Endothelial cell of umbilical vein (primary cell): ENCODE measurements around the gene GABRB2. TPM values are rescaled to one million over a fixed set of nuclear protein-coding genes. Genes with fewer than 3 reads are reported as not detected.

ENCODE experiments used
- BruUV-seq: library from RNA; stranded (reverse); fragments of 400-500 nt; replicated peaks from 2 replicates; lab custom pipeline; 2021; lab: Mats Ljungman, UMichigan
- CTCF ChIA-PET: fragments of 300-600, 350-600 bp; sonication (Branson Sonifier 250); formaldehyde crosslinking; loops from one replicate; lab custom pipeline; 2021; ENCODE audit warnings: antibody characterized with exemption, inconsistent platforms; lab: Charles Lee
- POLR2A ChIA-PET: fragments of 300-600, 350-600 bp; sonication (Branson Sonifier 250); formaldehyde crosslinking; loops from one replicate; lab custom pipeline; 2021; ENCODE audit warnings: antibody characterized with exemption, inconsistent platforms; lab: Charles Lee
- DNase-seq: peaks from one replicate; pipeline ENCODE4 v3.0.0-alpha.2; 2011; ENCODE audit warnings: low read depth, low spot score
- FAIRE-seq: peaks from 2 replicates; lab custom pipeline; 2011; peaks lifted over from hg19 to GRCh38; lab: Jason Lieb, UNC
- H2AFZ ChIP-seq: 2 replicates; pipeline ENCODE4 v1.6.0; 2012; ENCODE audit warnings: low read depth, low read length, control low read depth, inconsistent platforms
- H3K27ac ChIP-seq: 2 replicates; pipeline ENCODE4 v1.5.1; 2011; ENCODE audit warnings: low read depth, mild to moderate bottlenecking, control low read depth, low read length, moderate library complexity; ENCODE audit not compliant: insufficient read depth
- H3K27me3 ChIP-seq, 2 experiments: 2 replicates each; pipeline versions ENCODE4 v1.6.0 to v1.6.1; 2011; ENCODE audit warnings: low read length in 2 of 2, mixed read lengths in 1 of 2; ENCODE audit not compliant: control insufficient read depth in 2 of 2, insufficient read depth in 2 of 2
- H3K36me3 ChIP-seq, 2 experiments: 2 replicates in 1 of 2; 3 replicates in 1 of 2; pipeline ENCODE4 v1.5.1; 2011; ENCODE audit warnings: low read length in 2 of 2, mild to moderate bottlenecking in 1 of 2, moderate library complexity in 1 of 2; ENCODE audit not compliant: control insufficient read depth in 2 of 2, insufficient read depth in 2 of 2; ENCODE audit errors: extremely low read depth in 1 of 2
- H3K4me1 ChIP-seq: 3 replicates; pipeline ENCODE4 v1.5.1; 2011; ENCODE audit warnings: mild to moderate bottlenecking, low read length; ENCODE audit not compliant: control insufficient read depth, insufficient read depth; ENCODE audit errors: extremely low read depth
- H3K4me2 ChIP-seq: 2 replicates; pipeline ENCODE4 v1.6.1; 2011; ENCODE audit warnings: low read length, control low read depth, mixed read lengths; ENCODE audit not compliant: insufficient read depth
- H3K4me3 ChIP-seq, 3 experiments: fragments of 200-600 bp in 1 of 3; sonication (generic), shearing (Covaris generic) in 1 of 3; replicated peaks in 1 of 3; 2 replicates each; pipeline ENCODE4 v1.5.1; 2011 to 2016; ENCODE audit warnings: control low read depth in 3 of 3, low read length in 3 of 3, mild to moderate bottlenecking in 2 of 3, inconsistent platforms in 1 of 3, low read depth in 1 of 3, moderate library complexity in 1 of 3; ENCODE audit not compliant: insufficient read depth in 1 of 3
- H3K79me2 ChIP-seq: 2 replicates; pipeline ENCODE4 v1.6.0; 2012; ENCODE audit warnings: low read length, inconsistent platforms; ENCODE audit not compliant: control insufficient read depth, insufficient read depth
- H3K9ac ChIP-seq: replicated peaks from 2 replicates; pipeline ENCODE3; 2011; ENCODE audit warnings: low read length, control low read depth; ENCODE audit not compliant: insufficient read depth; ENCODE audit errors: extremely low read depth
- H3K9me1 ChIP-seq: replicated peaks from 3 replicates; pipeline ENCODE4 v1.6.0; 2011; ENCODE audit warnings: mild to moderate bottlenecking, low read length; ENCODE audit not compliant: control insufficient read depth, insufficient read depth; ENCODE audit errors: extremely low read depth
- H3K9me3 ChIP-seq: replicated peaks from 2 replicates; pipeline ENCODE4 v1.5.1; 2012; ENCODE audit warnings: low read length, inconsistent platforms; ENCODE audit not compliant: control insufficient read depth, insufficient read depth
- H4K20me1 ChIP-seq: replicated peaks from 2 replicates; pipeline ENCODE3; 2011; ENCODE audit warnings: mild to moderate bottlenecking, low read length; ENCODE audit not compliant: control insufficient read depth, insufficient read depth; ENCODE audit errors: extremely low read depth
- EZH2 ChIP-seq: IDR thresholded peaks from 2 replicates; pipeline ENCODE4 v1.6.1; 2012; ENCODE audit warnings: borderline replicate concordance, low read depth, mild to moderate bottlenecking, moderate library complexity, low read length, inconsistent platforms; ENCODE audit not compliant: severe bottlenecking
- FOS ChIP-seq: IDR thresholded peaks from 2 replicates; pipeline ENCODE4 v1.6.1; 2011; ENCODE audit warnings: mild to moderate bottlenecking, low read length, moderate library complexity, borderline replicate concordance; ENCODE audit not compliant: insufficient read depth
- GATA2 ChIP-seq: IDR thresholded peaks from 2 replicates; pipeline ENCODE4 v1.7.0; 2011; ENCODE audit warnings: low read depth, mild to moderate bottlenecking, moderate library complexity, mixed read lengths, low read length; ENCODE audit not compliant: insufficient read length, insufficient read depth
- JUN ChIP-seq: IDR thresholded peaks from 2 replicates; pipeline ENCODE4 v1.6.1; 2011; ENCODE audit warnings: borderline replicate concordance, low read depth; ENCODE audit not compliant: insufficient read length, insufficient read depth
- MYC ChIP-seq: IDR thresholded peaks from one replicate; pipeline ENCODE4 v1.6.1; 2011; ENCODE audit warnings: mild to moderate bottlenecking, low read depth, low read length
- dilution Hi-C: fragments of 300-500 bp; cut with MboI; formaldehyde crosslinking; loops from one replicate; pipeline ENCODE4 v1.15.0; 2019; ENCODE audit warnings: low sequenced_read_pairs; ENCODE audit not compliant: extremely low pct_ligation_motif_present
- intact Hi-C: fragments of 100-400 bp; cut with micrococcal nuclease; formaldehyde crosslinking; loops from one replicate; pipeline ENCODE4 v1.10.0; 2022
- polyA plus RNA-seq, 4 experiments: library from polyadenylated mRNA; depleted of rRNA in 3 of 4; stranded (reverse) in 3 of 4; unstranded in 1 of 4; fragments of >200 nt; gene quantifications; 2 replicates each; pipeline versions ENCODE4 v1.2.1 to v1.2.3, GENCODE V29; 2011 to 2012; ENCODE audit warnings: missing spikeins in 1 of 4
- total RNA-seq: library from RNA; stranded (reverse); gene quantifications from 2 replicates; pipeline ENCODE4 v1.2.3, GENCODE V29; 2021
- TF ChIP-seq, protein P1 (sequence below), 2 donors: IDR thresholded peaks; 1 replicate in 1 of 2; 2 replicates in 1 of 2; pipeline ENCODE4 v1.5.1; 2011; ENCODE audit warnings: low read length in 2 of 2, mild to moderate bottlenecking in 2 of 2, moderate library complexity in 2 of 2, control low read depth in 1 of 2, inconsistent platforms in 1 of 2, low read depth in 1 of 2; ENCODE audit not compliant: insufficient read depth in 1 of 2; ENCODE audit errors: extremely low read depth in 1 of 2

GABRB2 gene
- total and polyA plus RNA-seq, 2 donors (not counting 3 experiments of a cell fraction or from before 2014, with no cell fraction given) = not detected

DNA sequence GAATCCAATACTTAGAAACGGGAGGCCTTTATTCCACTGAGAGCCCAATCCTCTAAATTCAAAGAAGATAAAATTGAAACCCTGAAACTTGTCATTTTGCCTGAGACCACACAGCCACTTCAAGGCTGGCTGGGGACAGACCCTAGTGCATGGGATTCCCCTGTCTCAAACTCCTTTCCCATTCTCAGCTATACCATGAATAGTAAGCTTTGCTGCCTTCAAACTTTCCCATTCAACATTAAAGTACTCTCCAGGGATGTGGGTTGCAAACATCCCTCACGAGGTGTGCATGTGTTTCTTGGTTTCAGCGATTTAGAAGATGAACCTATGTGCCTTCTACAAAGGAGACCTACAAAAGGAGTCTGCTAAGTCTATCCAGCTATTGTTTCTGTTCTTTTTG is 64.6 kb downstream of the GABRB2 start:
- Histone ChIP-seq H3K9ac (no peak overlapping the region), H3K4me2 (no peak overlapping the region), H2AFZ (no peak overlapping the region), H3K4me3 (no peak overlapping the region), H3K9me3 (peaks cover 2% of the 10 kb centered on the region), H3K4me1 (no peaks in the 10 kb centered on the region), H4K20me1 (no peaks in the 10 kb centered on the region), H3K9me1 (no peaks in the 10 kb centered on the region), H3K79me2 (no peaks in the 10 kb centered on the region), H3K27me3 (no peaks in the 10 kb centered on the region), H3K36me3 (no peaks in the 10 kb centered on the region), H3K27ac (no peak overlapping the region)
- intact Hi-C loops (no loop called here), dilution Hi-C loops (no loop called here)
- FAIRE-seq (no peak), DNase-seq (no peak)
- TF ChIP-seq, protein P1, sequence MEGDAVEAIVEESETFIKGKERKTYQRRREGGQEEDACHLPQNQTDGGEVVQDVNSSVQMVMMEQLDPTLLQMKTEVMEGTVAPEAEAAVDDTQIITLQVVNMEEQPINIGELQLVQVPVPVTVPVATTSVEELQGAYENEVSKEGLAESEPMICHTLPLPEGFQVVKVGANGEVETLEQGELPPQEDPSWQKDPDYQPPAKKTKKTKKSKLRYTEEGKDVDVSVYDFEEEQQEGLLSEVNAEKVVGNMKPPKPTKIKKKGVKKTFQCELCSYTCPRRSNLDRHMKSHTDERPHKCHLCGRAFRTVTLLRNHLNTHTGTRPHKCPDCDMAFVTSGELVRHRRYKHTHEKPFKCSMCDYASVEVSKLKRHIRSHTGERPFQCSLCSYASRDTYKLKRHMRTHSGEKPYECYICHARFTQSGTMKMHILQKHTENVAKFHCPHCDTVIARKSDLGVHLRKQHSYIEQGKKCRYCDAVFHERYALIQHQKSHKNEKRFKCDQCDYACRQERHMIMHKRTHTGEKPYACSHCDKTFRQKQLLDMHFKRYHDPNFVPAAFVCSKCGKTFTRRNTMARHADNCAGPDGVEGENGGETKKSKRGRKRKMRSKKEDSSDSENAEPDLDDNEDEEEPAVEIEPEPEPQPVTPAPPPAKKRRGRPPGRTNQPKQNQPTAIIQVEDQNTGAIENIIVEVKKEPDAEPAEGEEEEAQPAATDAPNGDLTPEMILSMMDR (IDR thresholded peaks at IDR 0.05; ENCODE audit: extremely low read depth in 1 of 2, insufficient read depth in 1 of 2, low read depth in 1 of 2, low read length in 2 of 2) = no peak
- TF ChIP-seq MYC (no peak), FOS (no peak), EZH2 (no peak), GATA2 (no peak), JUN (no peak)
- CTCF ChIA-PET = no interaction called here
- POLR2A ChIA-PET = no interaction called here
- BruUV-seq = no TSS peak
